ENCODE measurements around the gene HARBI1.

HARBI1 gene

DNA sequence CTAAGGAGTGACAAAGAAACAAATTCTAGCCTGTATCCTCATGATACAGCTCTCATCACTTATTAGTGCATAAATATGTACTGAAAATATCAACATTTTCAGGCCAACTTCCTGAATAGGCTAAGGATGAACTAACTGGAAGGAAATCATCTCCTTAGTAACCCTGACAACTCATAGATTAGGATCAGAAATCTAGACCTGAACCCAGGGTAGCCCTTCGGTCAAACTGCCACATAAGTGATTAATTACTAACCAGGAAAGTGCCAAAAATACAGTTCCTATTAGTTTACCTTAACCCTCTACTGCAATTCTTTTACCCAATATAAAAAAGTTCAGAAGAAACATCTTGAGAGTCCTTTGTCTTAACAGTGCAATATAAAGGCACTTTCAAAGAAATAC, 63.2 kb downstream of the HARBI1 start:
- no peak for DNase-seq (ENCODE audit: low read depth)
